ENCODE data around the gene BRAT1.

- TF ChIP-seq CTCF (IDR thresholded peaks at IDR 0.05; ENCODE audit: poor library complexity) (no peak), EZH2 (IDR thresholded peaks at IDR 0.05; ENCODE audit: borderline replicate concordance) (no peak), EZH2phosphoT487 (IDR thresholded peaks at IDR 0.05; ENCODE audit: low read depth, severe bottlenecking, unreplicated experiment) (no peak)
Observed at GRCh38 chr7:2529161-2530070, 25.9 kb downstream of the BRAT1 start.

Measured in hepatocyte (in vitro differentiated cells).